GM12872 (cell line): ENCODE data around the gene PEAK3.

ENCODE experiments used
- TF ChIP-seq, protein P1 (sequence below): IDR thresholded peaks from 3 replicates; pipeline ENCODE4 v1.5.1; 2011; ENCODE audit warnings: low read depth, mild to moderate bottlenecking, low read length, moderate library complexity; ENCODE audit not compliant: insufficient read depth

Gene PEAK3

DNA sequence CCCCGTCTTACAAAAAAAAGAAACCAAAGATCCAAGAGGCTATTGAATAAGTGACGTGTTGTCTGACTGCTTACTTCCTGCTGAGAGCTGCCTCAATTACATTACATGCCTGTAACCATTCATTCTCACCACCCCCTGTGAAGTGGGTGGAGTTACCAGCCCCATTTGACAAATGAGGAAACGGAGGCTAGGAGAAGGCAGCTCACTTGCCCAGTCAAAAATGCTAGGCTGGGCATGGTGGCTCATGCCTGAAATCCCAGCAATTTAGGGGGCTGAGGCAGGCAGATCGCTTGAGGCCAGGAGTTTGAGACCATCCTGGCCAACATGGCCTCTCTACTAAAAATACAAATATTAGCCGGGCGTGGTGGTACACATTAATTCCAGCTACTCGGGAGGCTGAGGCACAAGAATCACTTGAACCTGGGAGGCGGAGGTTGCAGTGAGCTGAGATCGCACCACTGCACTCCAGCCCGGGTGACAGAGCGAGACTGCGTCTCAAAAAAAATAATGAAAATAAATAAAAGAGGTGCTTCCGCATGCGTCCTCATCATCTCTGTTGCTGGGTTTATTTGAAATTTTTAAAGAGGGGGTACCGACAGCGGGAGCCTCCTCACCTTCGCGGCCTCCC lies 45.9 kb upstream of the PEAK3 start:
- TF ChIP-seq, protein P1, sequence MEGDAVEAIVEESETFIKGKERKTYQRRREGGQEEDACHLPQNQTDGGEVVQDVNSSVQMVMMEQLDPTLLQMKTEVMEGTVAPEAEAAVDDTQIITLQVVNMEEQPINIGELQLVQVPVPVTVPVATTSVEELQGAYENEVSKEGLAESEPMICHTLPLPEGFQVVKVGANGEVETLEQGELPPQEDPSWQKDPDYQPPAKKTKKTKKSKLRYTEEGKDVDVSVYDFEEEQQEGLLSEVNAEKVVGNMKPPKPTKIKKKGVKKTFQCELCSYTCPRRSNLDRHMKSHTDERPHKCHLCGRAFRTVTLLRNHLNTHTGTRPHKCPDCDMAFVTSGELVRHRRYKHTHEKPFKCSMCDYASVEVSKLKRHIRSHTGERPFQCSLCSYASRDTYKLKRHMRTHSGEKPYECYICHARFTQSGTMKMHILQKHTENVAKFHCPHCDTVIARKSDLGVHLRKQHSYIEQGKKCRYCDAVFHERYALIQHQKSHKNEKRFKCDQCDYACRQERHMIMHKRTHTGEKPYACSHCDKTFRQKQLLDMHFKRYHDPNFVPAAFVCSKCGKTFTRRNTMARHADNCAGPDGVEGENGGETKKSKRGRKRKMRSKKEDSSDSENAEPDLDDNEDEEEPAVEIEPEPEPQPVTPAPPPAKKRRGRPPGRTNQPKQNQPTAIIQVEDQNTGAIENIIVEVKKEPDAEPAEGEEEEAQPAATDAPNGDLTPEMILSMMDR, result no peak

DNA sequence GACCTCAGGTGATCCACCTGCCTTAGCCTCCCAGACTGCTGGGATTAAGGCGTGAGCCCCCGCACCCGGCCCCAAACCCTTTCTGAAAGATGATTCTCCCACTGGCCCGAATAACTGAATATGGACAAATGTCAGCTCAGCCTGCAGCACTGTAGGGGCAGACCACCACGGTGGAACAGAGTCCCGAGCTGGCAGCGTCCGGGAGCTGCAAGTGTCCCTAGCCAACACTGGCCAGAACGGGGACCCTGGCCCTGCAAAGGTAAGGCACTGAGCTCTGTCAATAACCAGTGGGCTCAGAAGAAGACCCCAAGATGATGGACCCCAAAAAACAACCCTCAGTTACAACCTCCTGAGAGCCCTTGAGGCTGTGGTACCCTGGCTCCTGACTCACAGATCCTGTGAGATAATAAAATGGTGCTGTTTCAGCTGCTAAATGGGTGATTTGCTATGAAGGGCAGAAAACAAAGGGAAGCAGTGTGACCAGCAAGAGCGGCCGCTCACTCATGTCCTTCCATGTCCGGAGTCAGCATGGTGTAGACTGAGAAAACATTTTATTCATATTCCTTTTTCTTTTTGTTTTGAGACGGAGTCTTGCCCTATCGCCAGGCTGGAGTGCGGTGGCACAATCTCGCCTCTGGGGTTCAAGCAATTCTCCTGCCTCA lies 44.9 kb upstream of the PEAK3 start:
- TF ChIP-seq, protein P1, result no peak

DNA sequence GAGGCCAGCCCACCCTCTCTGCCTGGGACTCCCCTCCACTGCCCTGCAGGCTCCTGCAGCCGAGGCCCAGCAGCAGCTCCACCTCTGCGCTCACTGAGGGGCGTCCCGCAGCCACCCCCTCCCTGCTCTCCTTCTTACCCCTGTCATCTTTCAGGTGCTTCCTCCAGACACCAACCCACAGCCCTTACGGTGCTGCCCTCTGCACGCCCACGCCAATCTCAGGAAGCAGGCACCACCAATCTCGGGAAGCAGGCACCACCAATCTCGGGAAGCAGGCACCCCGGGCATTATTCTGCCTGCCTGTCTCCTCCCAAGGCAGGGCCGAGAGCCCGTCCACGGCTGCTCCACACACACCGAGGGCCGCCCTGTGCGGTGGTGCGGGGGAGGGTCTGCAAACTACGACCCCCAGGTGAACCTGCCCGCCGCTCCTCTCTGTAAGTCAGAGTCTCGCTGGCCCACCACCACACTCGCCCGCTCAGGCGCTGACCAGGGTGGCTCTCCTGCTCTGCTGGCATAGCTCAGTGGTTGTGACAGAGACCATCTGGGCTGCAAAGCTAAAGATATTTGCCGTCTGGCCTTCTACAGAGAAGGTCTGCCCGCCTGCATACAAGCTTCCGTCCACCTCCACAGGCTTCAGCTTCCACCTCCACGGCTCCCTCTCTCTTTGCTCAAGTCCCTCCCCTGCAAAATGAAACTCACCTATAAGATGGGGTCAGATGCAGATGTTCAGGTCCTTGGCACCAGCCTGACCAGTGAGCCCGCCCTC lies 43.5 kb upstream of the PEAK3 start:
- TF ChIP-seq, protein P1, result no peak

DNA sequence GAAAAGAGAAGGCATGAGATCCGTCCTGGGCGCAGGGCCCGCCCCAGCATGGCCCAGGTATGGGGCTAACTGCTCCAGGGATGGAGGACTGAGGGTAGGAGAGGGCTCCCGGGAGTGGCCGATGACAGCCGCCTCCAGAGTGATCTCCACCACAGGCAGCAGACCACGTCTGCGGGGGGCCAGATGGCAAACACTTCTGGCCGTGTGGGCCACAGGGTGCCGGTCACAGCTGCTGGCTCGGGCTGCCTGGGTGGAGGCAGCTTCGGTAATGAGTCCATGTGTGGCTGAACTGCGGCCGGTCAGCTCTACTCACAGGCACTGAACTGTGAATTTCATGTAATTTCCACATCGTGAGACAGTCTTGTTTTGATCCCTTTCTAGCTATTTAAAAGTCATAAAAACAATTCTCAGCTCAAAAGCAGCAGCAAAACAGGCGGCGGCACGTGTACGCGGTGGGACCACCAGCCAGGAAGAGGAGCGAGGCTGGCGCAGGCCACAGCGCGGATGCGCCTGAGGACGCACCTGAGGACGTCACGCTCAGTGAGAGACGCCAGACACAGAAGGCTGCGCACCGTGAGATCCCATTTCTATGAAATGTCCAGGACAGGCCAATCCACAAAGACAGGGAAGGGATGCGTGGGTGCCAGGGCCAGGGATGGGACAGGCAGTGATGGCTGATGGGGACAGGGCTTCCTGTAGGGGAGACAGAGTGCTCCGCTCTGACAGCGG lies 42.4 kb upstream of the PEAK3 start:
- TF ChIP-seq, protein P1, result no peak

DNA sequence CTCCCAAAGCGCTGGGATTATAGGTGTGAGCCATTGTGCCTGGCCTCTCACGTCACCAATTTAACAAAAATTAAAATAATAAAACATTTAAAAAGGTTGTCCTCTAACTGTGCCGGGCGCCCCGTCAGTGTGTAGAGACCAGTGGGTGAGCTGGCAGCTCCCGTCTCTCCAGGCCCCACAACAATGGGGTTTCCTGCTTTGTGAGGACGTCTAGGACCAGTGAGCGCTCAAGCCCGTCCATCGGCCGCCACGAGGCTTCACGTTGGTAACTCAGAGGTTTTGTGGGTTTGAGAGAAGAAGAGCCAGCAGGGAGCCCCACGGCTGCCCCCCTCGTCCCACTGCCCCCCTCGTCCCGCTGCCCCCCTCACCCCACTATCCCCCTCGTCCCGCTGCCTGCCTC lies 41.7 kb upstream of the PEAK3 start:
- TF ChIP-seq, protein P1, result no peak

DNA sequence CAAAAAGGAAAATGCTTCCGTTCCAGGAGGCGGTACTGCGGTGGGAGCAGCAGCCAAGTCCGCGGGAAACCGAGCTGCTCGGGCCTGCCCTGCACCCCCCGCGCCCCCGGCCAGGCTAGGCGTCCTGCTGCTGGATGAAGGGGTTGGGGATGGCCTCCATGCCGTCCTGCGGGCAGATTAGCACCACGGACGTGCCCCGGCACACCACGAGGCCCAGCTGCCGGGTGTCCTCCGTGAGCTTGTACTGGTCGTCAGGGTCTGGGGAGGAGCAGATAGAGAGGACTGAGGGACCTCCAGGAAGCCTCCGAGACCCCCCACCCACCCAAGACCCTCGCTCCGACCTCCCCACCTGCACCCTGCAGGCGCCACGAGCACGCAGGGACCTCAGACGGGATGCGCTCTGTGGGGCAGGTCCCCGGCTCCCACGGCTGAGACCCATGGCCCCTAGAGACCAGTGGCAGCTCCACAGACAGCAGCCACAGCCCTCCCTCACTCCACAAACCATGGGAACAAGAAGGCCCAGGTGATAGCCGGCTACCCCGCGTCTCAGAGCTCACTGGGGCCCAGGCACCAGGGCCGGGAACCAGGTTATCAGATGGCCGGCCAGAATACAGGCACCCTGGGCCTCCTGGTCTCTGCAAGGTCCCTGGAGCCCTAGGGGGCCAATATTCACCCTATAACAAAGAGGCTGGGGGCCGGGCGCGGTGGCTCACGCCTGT lies 39.7 kb upstream of the PEAK3 start:
- TF ChIP-seq, protein P1, result no peak
